Upper lobe of left lung (tissue), 4 donors: Measurements from ENCODE around the gene CPZ.

ENCODE experiments used
- POLR2A ChIP-seq, 4 donors: fragments of 450-650 bp; IDR thresholded peaks; one replicate each; pipeline ENCODE4 v1.5.1; 2016 to 2017; ENCODE audit warnings: antibody characterized with exemption in 4 of 4, mild to moderate bottlenecking in 2 of 4
- POLR2AphosphoS5 ChIP-seq, 2 donors: sonication (generic); formaldehyde crosslinking; IDR thresholded peaks; one replicate each; pipeline ENCODE4 v1.5.1; 2017; ENCODE audit warnings: antibody characterized with exemption in 2 of 2
- TF ChIP-seq, protein P1 (sequence below), 6 experiments: fragments of 450-650 bp in 4 of 6; fragments of 200-600 bp in 2 of 6; sonication (generic) in 2 of 6; IDR thresholded peaks; one replicate each; pipeline ENCODE4 v1.5.1; 2016 to 2019; ENCODE audit warnings: antibody characterized with exemption in 6 of 6

GRCh38 chr4:8547912-8548730 lies 44.4 kb upstream of the CPZ start:
- TF ChIP-seq, protein P1, sequence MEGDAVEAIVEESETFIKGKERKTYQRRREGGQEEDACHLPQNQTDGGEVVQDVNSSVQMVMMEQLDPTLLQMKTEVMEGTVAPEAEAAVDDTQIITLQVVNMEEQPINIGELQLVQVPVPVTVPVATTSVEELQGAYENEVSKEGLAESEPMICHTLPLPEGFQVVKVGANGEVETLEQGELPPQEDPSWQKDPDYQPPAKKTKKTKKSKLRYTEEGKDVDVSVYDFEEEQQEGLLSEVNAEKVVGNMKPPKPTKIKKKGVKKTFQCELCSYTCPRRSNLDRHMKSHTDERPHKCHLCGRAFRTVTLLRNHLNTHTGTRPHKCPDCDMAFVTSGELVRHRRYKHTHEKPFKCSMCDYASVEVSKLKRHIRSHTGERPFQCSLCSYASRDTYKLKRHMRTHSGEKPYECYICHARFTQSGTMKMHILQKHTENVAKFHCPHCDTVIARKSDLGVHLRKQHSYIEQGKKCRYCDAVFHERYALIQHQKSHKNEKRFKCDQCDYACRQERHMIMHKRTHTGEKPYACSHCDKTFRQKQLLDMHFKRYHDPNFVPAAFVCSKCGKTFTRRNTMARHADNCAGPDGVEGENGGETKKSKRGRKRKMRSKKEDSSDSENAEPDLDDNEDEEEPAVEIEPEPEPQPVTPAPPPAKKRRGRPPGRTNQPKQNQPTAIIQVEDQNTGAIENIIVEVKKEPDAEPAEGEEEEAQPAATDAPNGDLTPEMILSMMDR (IDR thresholded peaks at IDR 0.05), result no peak
- TF ChIP-seq POLR2A (IDR thresholded peaks at IDR 0.05), result no peak
- no peak for TF ChIP-seq POLR2AphosphoS5 (IDR thresholded peaks at IDR 0.05)
